Loucy (cell line): Measurements from ENCODE around the gene CEP55.

Experiments
- EZH2phosphoT487 ChIP-seq: fragments of 200-600 bp; IDR thresholded peaks from 2 replicates; pipeline ENCODE4 v1.6.1; 2018; ENCODE audit warnings: antibody characterized with exemption, mild to moderate bottlenecking, moderate library complexity, borderline replicate concordance
- TF ChIP-seq, protein P1 (sequence below): fragments of 200-600 bp; sonication (generic); conservative IDR thresholded peaks from 2 replicates; pipeline ENCODE4 v1.5.1; 2014; ENCODE audit warnings: mild to moderate bottlenecking, antibody characterized with exemption, low read length

DNA sequence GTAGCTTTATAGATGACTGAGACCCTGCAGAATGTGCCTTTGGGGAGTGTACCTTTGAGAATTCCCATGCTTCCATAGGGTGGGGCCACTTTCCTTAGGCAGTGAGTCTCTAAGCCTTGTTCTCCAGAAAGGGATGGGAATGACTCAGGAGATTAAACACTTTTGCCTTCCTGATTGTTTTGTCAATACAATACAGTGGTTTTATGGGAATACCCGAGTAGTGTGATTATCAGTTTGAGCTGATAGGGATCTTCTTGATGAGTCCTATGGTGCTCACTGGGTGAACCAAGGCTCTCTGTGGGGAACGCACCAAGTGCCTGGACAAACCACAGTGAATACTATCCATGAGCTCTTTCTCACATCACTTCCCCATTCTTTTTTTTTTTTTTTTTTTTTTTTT lies 20.5 kb upstream of the CEP55 start:
- TF ChIP-seq, protein P1, sequence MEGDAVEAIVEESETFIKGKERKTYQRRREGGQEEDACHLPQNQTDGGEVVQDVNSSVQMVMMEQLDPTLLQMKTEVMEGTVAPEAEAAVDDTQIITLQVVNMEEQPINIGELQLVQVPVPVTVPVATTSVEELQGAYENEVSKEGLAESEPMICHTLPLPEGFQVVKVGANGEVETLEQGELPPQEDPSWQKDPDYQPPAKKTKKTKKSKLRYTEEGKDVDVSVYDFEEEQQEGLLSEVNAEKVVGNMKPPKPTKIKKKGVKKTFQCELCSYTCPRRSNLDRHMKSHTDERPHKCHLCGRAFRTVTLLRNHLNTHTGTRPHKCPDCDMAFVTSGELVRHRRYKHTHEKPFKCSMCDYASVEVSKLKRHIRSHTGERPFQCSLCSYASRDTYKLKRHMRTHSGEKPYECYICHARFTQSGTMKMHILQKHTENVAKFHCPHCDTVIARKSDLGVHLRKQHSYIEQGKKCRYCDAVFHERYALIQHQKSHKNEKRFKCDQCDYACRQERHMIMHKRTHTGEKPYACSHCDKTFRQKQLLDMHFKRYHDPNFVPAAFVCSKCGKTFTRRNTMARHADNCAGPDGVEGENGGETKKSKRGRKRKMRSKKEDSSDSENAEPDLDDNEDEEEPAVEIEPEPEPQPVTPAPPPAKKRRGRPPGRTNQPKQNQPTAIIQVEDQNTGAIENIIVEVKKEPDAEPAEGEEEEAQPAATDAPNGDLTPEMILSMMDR: no peak
- TF ChIP-seq EZH2phosphoT487: no peak
